Lung (tissue), 12 donors: Measurements from ENCODE around the gene TRABD2A. TPM values are rescaled to one million over a fixed set of nuclear protein-coding genes. Genes with fewer than 3 reads are reported as not detected.

Source experiments
- ATAC-seq: fragments of 200-7000 bp; cut with Tn5 transposase; one replicate; pipeline ENCODE4 v1.9.1; 2020; ENCODE audit warnings: moderate number of reproducible peaks; ENCODE audit not compliant: insufficient read depth, low FRiP score
- DNase-seq, 3 donors: peaks; one replicate each; pipeline ENCODE4 v3.0.0-alpha.2; 2013 to 2017
- H3K27ac ChIP-seq, 2 donors: one replicate each; pipeline ENCODE4 v1.5.1; 2013; ENCODE audit warnings: mild to moderate bottlenecking in 2 of 2, moderate library complexity in 2 of 2, control low read depth in 1 of 2, inconsistent platforms in 1 of 2, low read depth in 1 of 2, low read length in 1 of 2
- H3K27me3 ChIP-seq, 3 donors: one replicate each; pipeline ENCODE4 v1.5.1; 2013; ENCODE audit warnings: low read length in 2 of 3; ENCODE audit not compliant: control insufficient read depth in 3 of 3, insufficient read depth in 3 of 3
- H3K36me3 ChIP-seq, 4 donors: one replicate each; pipeline ENCODE4 v1.5.1; 2013; ENCODE audit warnings: low read length in 4 of 4, mild to moderate bottlenecking in 1 of 4, moderate library complexity in 1 of 4; ENCODE audit not compliant: control insufficient read depth in 4 of 4, insufficient read depth in 4 of 4
- H3K4me1 ChIP-seq, 5 donors: one replicate each; pipeline ENCODE4 v1.5.1; 2013; ENCODE audit warnings: low read length in 5 of 5, mild to moderate bottlenecking in 2 of 5, moderate library complexity in 1 of 5; ENCODE audit not compliant: control insufficient read depth in 5 of 5, insufficient read depth in 5 of 5
- H3K4me3 ChIP-seq: one replicate; pipeline ENCODE4 v1.5.1; 2013; ENCODE audit warnings: mild to moderate bottlenecking, control low read depth, moderate library complexity
- H3K9ac ChIP-seq, 2 donors: one replicate each; pipeline ENCODE4 v1.5.1; 2013; ENCODE audit warnings: low read length in 2 of 2, control low read depth in 1 of 2; ENCODE audit not compliant: insufficient read depth in 1 of 2
- H3K9me3 ChIP-seq, 4 donors: one replicate each; pipeline ENCODE4 v1.5.1; 2013; ENCODE audit warnings: low read length in 3 of 4, mild to moderate bottlenecking in 1 of 4, moderate library complexity in 1 of 4; ENCODE audit not compliant: control insufficient read depth in 4 of 4, insufficient read depth in 3 of 4
- WGBS, 2 donors: extraction: QIAGEN DNeasy Blood & Tissue Kit; methylation state at CpG; one replicate each; pipeline ENCODE4 v1.1.7; 2013; 5-methylcytosine and 5-hydroxymethylcytosine counted together
- polyA plus RNA-seq, 2 donors: library from polyadenylated mRNA; stranded (reverse); fragments of 200-250 nt; gene quantifications; one replicate each; pipeline ENCODE4 v1.2.1, GENCODE V29; 2013
- total RNA-seq, 2 donors: library from RNA; depleted of rRNA in 1 of 2; stranded (reverse); fragments of >200 nt in 1 of 2; gene quantifications; one replicate each; pipeline ENCODE4 v1.2.1, GENCODE V29; 2014 to 2021
- TF ChIP-seq, protein P1 (sequence below): IDR thresholded peaks from 2 replicates; pipeline ENCODE4 v1.5.1; 2012; ENCODE audit warnings: mild to moderate bottlenecking; ENCODE audit errors: control extremely low read depth, extremely low read depth
- donor health status: control.
- donor health status: control.
- donor health status: Bipolar disorder and iron deficiency.
- donor health status: healthy.
- donor health status: DM: yes; HTN: yes; CAD: no.

Gene TRABD2A
- total and polyA plus RNA-seq, 4 donors, result 1.9 to 3.1 (median 2.3) TPM

DNA sequence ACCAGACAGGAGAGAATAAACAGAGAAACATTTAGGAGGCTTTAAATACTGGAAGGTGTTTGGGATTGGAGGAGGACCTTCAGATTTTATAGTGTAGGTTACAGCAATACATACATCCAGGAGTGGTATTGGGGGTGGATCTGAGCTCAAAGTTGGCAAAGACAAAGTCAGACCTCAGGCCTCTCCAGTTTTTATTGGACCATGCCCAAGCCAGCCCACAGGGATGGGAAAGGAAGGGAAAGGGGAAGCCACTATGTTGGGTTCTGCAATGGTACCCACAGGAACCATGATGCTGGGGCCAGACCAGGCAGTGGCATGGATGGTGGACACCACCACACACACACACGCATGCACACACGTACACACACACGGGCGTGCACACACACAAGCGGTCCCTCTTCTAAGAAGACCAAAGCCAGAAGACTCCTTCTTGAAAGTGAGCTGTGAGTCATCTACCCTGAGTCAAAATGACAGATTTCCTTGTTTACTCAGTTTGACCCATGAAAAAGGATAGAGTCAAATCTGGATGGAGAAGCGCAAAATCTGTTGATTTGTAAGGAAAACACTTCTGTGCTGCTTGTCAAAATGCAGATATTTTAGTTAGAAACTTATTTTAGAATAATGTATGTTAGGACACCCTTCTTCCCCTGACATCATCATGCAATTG, 87.9 kb downstream of the TRABD2A start:
- ATAC-seq (no peak), DNase-seq (no peak)
- Histone ChIP-seq H3K27me3 (no peaks in the 10 kb centered on the region), H3K4me3 (no peak overlapping the region), H3K9ac (no peak overlapping the region), H3K36me3 (no peaks in the 10 kb centered on the region), H3K4me1 (peaks cover 0 to 3% (median 0%) of the 10 kb centered on the region in 5 donors), H3K9me3 (peaks cover 0 to 3% (median 1%) of the 10 kb centered on the region in 4 donors), H3K27ac (no peak overlapping the region)
- 96 to 97% methylated on average over 6 of the region's 6 CpGs for WGBS, 2 donors
- TF ChIP-seq, protein P1, sequence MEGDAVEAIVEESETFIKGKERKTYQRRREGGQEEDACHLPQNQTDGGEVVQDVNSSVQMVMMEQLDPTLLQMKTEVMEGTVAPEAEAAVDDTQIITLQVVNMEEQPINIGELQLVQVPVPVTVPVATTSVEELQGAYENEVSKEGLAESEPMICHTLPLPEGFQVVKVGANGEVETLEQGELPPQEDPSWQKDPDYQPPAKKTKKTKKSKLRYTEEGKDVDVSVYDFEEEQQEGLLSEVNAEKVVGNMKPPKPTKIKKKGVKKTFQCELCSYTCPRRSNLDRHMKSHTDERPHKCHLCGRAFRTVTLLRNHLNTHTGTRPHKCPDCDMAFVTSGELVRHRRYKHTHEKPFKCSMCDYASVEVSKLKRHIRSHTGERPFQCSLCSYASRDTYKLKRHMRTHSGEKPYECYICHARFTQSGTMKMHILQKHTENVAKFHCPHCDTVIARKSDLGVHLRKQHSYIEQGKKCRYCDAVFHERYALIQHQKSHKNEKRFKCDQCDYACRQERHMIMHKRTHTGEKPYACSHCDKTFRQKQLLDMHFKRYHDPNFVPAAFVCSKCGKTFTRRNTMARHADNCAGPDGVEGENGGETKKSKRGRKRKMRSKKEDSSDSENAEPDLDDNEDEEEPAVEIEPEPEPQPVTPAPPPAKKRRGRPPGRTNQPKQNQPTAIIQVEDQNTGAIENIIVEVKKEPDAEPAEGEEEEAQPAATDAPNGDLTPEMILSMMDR, result no peak

DNA sequence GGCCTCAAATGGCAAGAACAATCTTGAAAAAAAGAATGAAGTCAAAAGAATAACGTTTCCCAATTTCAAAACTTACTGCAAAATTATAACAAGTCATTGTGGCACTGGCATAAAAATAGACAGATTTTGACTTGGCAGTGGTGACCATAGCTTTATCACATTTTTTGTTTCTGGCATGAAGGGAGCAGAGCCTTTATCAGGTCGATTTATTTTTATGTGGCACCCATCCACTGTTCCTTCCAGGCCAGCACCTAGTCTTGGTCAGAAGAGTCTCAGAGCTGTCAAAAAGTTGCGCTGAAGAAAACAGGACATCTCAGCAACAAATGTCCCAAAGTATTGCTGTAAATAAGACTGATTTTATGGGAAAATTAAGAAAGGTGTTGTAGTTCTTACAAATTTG, 92.4 kb downstream of the TRABD2A start:
- no peak for ATAC-seq
- H3K4me1 ChIP-seq, result peaks cover 0 to 3% (median 0%) of the 10 kb centered on the region in 5 donors
- H3K36me3 ChIP-seq, result no peaks in the 10 kb centered on the region
- H3K9me3 ChIP-seq, result peaks cover 0 to 3% (median 1%) of the 10 kb centered on the region in 4 donors
- TF ChIP-seq, protein P1, result no peak
- no peak overlapping the region for H3K9ac ChIP-seq
- H3K4me3 ChIP-seq, result no peak overlapping the region
- no peaks in the 10 kb centered on the region for H3K27me3 ChIP-seq
- no peak for DNase-seq
- H3K27ac ChIP-seq, result no peak overlapping the region
- WGBS, 2 donors, result 77 to 80% methylated on average over 3 of the region's 3 CpGs

DNA sequence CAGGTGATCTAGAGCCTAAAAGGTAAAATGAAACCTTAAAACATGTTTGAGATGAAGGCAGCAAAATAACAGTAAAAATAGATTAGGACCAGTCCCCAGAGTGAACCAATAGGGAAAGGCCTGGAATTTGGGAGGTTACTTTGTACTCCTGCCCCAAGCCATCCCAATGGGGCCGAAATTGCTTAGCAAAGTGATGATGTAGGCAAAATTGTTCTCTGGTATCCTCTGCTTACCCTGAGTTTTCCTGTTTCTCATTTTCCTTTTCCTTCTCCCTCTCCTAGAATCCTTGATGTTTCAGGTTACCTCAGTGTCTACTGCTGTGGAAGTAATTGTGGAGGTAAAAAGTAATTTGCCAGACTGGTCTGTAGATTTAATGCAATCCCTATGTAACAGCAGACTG, 92.9 kb downstream of the TRABD2A start:
- Histone ChIP-seq H3K9me3 (peaks cover 0 to 3% (median 1%) of the 10 kb centered on the region in 4 donors), H3K36me3 (no peaks in the 10 kb centered on the region), H3K4me3 (no peak overlapping the region), H3K27ac (no peak overlapping the region), H3K9ac (no peak overlapping the region), H3K27me3 (no peaks in the 10 kb centered on the region), H3K4me1 (peaks cover 0 to 3% (median 0%) of the 10 kb centered on the region in 5 donors)
- 31 to 96% methylated on average over 1 of the region's 1 CpG for WGBS, 2 donors
- TF ChIP-seq, protein P1, result no peak
- no peak for ATAC-seq
- DNase-seq, result no peak

DNA sequence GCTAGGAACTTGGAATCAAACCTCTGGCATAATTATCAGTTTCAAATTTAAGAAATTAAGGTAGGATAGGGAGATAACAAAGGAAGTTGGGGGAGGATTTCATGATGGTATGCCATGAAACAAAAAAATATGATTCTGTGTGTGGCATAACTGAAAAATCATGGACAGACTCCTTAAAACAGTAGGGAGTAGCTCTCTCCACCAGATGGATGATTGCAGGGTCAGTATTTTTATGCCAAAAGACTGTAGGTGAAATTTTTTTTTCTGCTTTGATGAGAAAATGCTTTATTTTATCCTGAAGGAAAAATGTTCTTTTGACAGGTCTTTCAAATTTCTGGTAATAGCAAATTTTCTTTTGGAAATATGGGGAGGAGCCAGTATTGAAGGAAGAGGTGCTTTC, 94.3 kb downstream of the TRABD2A start:
- no peaks in the 10 kb centered on the region for H3K36me3 ChIP-seq
- no peak overlapping the region for H3K4me3 ChIP-seq
- ATAC-seq, result no peak
- TF ChIP-seq, protein P1, result no peak
- no peaks in the 10 kb centered on the region for H3K9me3 ChIP-seq
- DNase-seq, result no peak
- H3K4me1 ChIP-seq, result peaks cover 0 to 3% (median 0%) of the 10 kb centered on the region in 5 donors
- no peaks in the 10 kb centered on the region for H3K27me3 ChIP-seq
- H3K27ac ChIP-seq, result no peak overlapping the region
- H3K9ac ChIP-seq, result no peak overlapping the region
